IMR-90 (cell line): ENCODE measurements around the gene SLC27A2.

ENCODE experiments used
- CEBPB ChIP-seq: IDR thresholded peaks from 2 replicates; pipeline ENCODE4 v1.6.1; 2012; ENCODE audit warnings: low read depth, low read length, improper control_type of control experiment
- CHD1 ChIP-seq: IDR thresholded peaks from 2 replicates; pipeline ENCODE4 v1.6.1; 2012; ENCODE audit warnings: low read depth, low read length, improper control_type of control experiment
- CTCF ChIP-seq: conservative IDR thresholded peaks from 2 replicates; pipeline ENCODE4 v1.5.1; 2012; ENCODE audit warnings: mild to moderate bottlenecking, low read depth, low read length, improper control_type of control experiment
- MAZ ChIP-seq: IDR thresholded peaks from 2 replicates; pipeline ENCODE4 v1.6.1; 2012; ENCODE audit warnings: low read depth, mild to moderate bottlenecking, low read length, improper control_type of control experiment, moderate library complexity, borderline replicate concordance
- POLR2A ChIP-seq: IDR thresholded peaks from 2 replicates; pipeline ENCODE4 v1.6.1; 2012; ENCODE audit warnings: mild to moderate bottlenecking, low read depth, low read length
- RAD21 ChIP-seq: IDR thresholded peaks from 2 replicates; pipeline ENCODE4 v1.6.1; 2012; ENCODE audit warnings: low read length, improper control_type of control experiment
- RFX5 ChIP-seq: IDR thresholded peaks from 2 replicates; pipeline ENCODE4 v1.8.0; 2012; ENCODE audit warnings: low read depth, mild to moderate bottlenecking, low read length, moderate library complexity
- USF2 ChIP-seq: fragments of 150-350 bp; IDR thresholded peaks from 2 replicates; pipeline ENCODE4 v1.6.1; 2017; ENCODE audit warnings: mild to moderate bottlenecking, antibody characterized with exemption, low read length, low read depth

- TF ChIP-seq CEBPB (no peak), POLR2A (no peak), CTCF (no peak), RFX5 (no peak), RAD21 (no peak), CHD1 (no peak), MAZ (no peak), USF2 (no peak)
Measured at GRCh38 chr15:50202003-50202402, 20.0 kb downstream of the SLC27A2 start.
